AML-193 (cell line): ENCODE data around the gene SPAG9.
A peak's percentile ranks its signal among the peaks of the same experiment; 100 is the strongest.
"Not testable (repeated sequence)": the region's sequence is repeated elsewhere in the genome, so short reads cannot be mapped to it uniquely, and the experiment has no call there.

Source experiments
- DNase-seq, 2 experiments: peaks; one replicate each; lab custom pipeline; 2025; lab: John Stamatoyannopoulos, UW

SPAG9 gene

GRCh38 chr17:51132964-51133319 is 12.3 kb upstream of the SPAG9 start:
- DNase-seq: no peak

GRCh38 chr17:51128076-51128475 is 7.4 kb upstream of the SPAG9 start:
- DNase-seq: no peak

- DNase-seq: no peak
These were observed 4.2 kb upstream of the SPAG9 start for GRCh38 chr17:51124640-51125503.

GRCh38 chr17:51122473-51123115 is 1.9 kb upstream of the SPAG9 start:
- DNase-seq: not testable (repeated sequence)

GRCh38 chr17:51121620-51122472 is 1.2 kb upstream of the SPAG9 start:
- peak; percentile 96 to 97 for DNase-seq

GRCh38 chr17:51120357-51120738 is 320 bp downstream of the SPAG9 start:
- no peak for DNase-seq

- DNase-seq: peak; percentile 67 to 77
These were observed 982 bp downstream of the SPAG9 start for GRCh38 chr17:51119415-51120356.

GRCh38 chr17:51118330-51119195 is 2.1 kb downstream of the SPAG9 start:
- DNase-seq: peak; percentile 38 to 41

GRCh38 chr17:51115179-51115578 is 5.5 kb downstream of the SPAG9 start:
- DNase-seq: no peak

- peak; percentile 87 to 89 for DNase-seq
These were observed 8.1 kb downstream of the SPAG9 start for GRCh38 chr17:51112303-51113222.

- DNase-seq: no peak
These were observed 12.9 kb downstream of the SPAG9 start for GRCh38 chr17:51107778-51108177.

GRCh38 chr17:51103451-51103850 is 17.2 kb downstream of the SPAG9 start:
- DNase-seq: no peak

GRCh38 chr17:51103050-51103449 is 17.6 kb downstream of the SPAG9 start:
- no peak for DNase-seq

- peak; percentile 19 to 28 for DNase-seq
These were observed 22.8 kb downstream of the SPAG9 start for GRCh38 chr17:51097708-51098446.

GRCh38 chr17:51091635-51092034 is 29.0 kb downstream of the SPAG9 start:
- DNase-seq: no peak

- DNase-seq: not testable (repeated sequence)
These were observed 31.8 kb downstream of the SPAG9 start for GRCh38 chr17:51088868-51089267.

- no peak for DNase-seq
These were observed 32.4 kb downstream of the SPAG9 start for GRCh38 chr17:51088287-51088686.

- no peak for DNase-seq
These were observed 33.5 kb downstream of the SPAG9 start for GRCh38 chr17:51087072-51087757.
